Uterus (tissue), 2 donors: ENCODE results near the gene CFAP65.

Experiments used
- POLR2A ChIP-seq, 2 donors: fragments of 450-650 bp; IDR thresholded peaks; one replicate each; pipeline ENCODE4 v1.6.1; 2016; ENCODE audit warnings: antibody characterized with exemption in 2 of 2, mild to moderate bottlenecking in 1 of 2, moderate library complexity in 1 of 2
- TF ChIP-seq, protein P1 (sequence below), 4 experiments: fragments of 200-600 bp in 2 of 4; fragments of 450-650 bp in 2 of 4; sonication (generic) in 2 of 4; IDR thresholded peaks; one replicate each; pipeline ENCODE4 v1.5.1; 2016 to 2019; ENCODE audit warnings: antibody characterized with exemption in 4 of 4, mild to moderate bottlenecking in 2 of 4, moderate library complexity in 1 of 4

DNA sequence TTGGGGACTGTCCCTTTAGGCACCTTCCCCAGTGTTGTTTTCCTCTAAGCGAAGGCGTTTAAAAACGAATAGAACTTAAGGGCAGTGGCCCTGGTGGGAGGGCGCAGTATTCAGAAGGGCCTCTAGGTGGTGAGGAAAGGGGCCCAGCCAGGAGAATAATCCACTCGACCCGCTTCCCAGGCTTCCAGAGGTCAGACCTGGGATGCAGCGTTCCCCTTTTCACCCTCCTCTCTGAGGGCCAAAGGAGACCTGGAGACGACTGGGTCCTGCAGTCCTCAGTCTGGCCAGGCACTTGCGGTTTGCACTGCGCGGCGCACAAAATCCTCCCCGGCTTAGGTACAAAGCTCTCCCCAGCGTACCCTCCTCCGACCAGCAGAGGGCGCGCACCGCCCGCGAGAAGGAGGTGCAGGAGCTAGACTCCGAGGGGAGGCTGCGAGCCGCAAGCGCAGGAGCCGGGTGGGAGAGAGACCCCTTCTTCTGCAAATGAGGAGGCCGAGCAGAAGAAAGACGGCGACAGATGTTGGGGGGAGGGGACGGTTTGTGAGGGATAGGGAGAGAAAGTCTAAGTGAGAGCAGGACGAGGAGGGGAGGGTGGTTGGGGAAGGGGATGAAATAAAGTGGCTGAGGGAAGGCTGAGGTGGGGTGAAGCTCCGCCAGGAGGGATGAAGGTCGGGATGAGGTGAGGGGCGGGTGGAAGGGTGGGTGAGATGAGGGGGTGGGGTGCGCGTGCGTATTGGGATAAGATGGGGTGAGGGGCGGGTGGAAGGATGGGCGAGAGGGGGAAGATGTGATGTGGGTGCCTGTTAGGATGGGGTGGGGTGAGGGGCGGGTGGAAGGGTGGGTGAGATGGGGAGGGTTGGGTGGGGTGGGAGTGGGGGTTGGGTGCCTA lies 61.2 kb downstream of the CFAP65 start:
- TF ChIP-seq, protein P1, sequence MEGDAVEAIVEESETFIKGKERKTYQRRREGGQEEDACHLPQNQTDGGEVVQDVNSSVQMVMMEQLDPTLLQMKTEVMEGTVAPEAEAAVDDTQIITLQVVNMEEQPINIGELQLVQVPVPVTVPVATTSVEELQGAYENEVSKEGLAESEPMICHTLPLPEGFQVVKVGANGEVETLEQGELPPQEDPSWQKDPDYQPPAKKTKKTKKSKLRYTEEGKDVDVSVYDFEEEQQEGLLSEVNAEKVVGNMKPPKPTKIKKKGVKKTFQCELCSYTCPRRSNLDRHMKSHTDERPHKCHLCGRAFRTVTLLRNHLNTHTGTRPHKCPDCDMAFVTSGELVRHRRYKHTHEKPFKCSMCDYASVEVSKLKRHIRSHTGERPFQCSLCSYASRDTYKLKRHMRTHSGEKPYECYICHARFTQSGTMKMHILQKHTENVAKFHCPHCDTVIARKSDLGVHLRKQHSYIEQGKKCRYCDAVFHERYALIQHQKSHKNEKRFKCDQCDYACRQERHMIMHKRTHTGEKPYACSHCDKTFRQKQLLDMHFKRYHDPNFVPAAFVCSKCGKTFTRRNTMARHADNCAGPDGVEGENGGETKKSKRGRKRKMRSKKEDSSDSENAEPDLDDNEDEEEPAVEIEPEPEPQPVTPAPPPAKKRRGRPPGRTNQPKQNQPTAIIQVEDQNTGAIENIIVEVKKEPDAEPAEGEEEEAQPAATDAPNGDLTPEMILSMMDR (IDR thresholded peaks at IDR 0.05), result peak; percentile 76 to 87 (median 80)
- TF ChIP-seq POLR2A (IDR thresholded peaks at IDR 0.05), result no peak
